Activated CD4-positive, alpha-beta T cell treated with anti-CD3 and anti-CD28 coated beads for 24 hours (primary cell): ENCODE results near the gene KLHL40.

Experiments used
- DNase-seq, 2 donors: peaks; one replicate each; pipeline ENCODE4 v3.0.0-alpha.2; 2020; ENCODE audit warnings: low read depth in 2 of 2

Gene KLHL40

GRCh38 chr3:42657675-42658074 lies 27.7 kb upstream of the KLHL40 start:
- DNase-seq: no peak

GRCh38 chr3:42658091-42658770 lies 27.1 kb upstream of the KLHL40 start:
- DNase-seq: no peak

GRCh38 chr3:42658771-42659390 lies 26.5 kb upstream of the KLHL40 start:
- no peak for DNase-seq

- no peak for DNase-seq
These were observed 25.7 kb upstream of the KLHL40 start for GRCh38 chr3:42659451-42660130.

GRCh38 chr3:42660131-42660715 lies 25.1 kb upstream of the KLHL40 start:
- DNase-seq: no peak

- no peak for DNase-seq
These were observed 24.4 kb upstream of the KLHL40 start for GRCh38 chr3:42660898-42661297.

GRCh38 chr3:42661593-42662022 lies 23.7 kb upstream of the KLHL40 start:
- no peak for DNase-seq

GRCh38 chr3:42662037-42662812 lies 23.1 kb upstream of the KLHL40 start:
- DNase-seq: no peak

GRCh38 chr3:42662813-42663535 lies 22.4 kb upstream of the KLHL40 start:
- DNase-seq: no peak

GRCh38 chr3:42663581-42664437 lies 21.5 kb upstream of the KLHL40 start:
- DNase-seq: no peak

GRCh38 chr3:42664438-42664803 lies 20.9 kb upstream of the KLHL40 start:
- DNase-seq: no peak

GRCh38 chr3:42665050-42665878 lies 20.1 kb upstream of the KLHL40 start:
- no peak for DNase-seq

- no peak for DNase-seq
These were observed 19.3 kb upstream of the KLHL40 start for GRCh38 chr3:42666022-42666421.

- DNase-seq: no peak
These were observed 18.7 kb upstream of the KLHL40 start for GRCh38 chr3:42666577-42666998.

GRCh38 chr3:42667096-42667522 lies 18.2 kb upstream of the KLHL40 start:
- no peak for DNase-seq

GRCh38 chr3:42667523-42668412 lies 17.6 kb upstream of the KLHL40 start:
- DNase-seq: no peak

- no peak for DNase-seq
These were observed 16.9 kb upstream of the KLHL40 start for GRCh38 chr3:42668413-42668760.

GRCh38 chr3:42668793-42669217 lies 16.5 kb upstream of the KLHL40 start:
- DNase-seq: no peak
